ENCODE measurements around the gene PLSCR1. TPM values are rescaled to one million over a fixed set of nuclear protein-coding genes. Genes with fewer than 3 reads are reported as not detected.
A peak's percentile ranks its signal among the peaks of the same experiment; 100 is the strongest.
"Not testable (repeated sequence)": the region's sequence is repeated elsewhere in the genome, so short reads cannot be mapped to it uniquely, and the experiment has no call there.

Gene PLSCR1
- polyA plus RNA-seq, 3 donors from 2014 or later: 52.8 to 67.8 (median 60.7) TPM

DNA sequence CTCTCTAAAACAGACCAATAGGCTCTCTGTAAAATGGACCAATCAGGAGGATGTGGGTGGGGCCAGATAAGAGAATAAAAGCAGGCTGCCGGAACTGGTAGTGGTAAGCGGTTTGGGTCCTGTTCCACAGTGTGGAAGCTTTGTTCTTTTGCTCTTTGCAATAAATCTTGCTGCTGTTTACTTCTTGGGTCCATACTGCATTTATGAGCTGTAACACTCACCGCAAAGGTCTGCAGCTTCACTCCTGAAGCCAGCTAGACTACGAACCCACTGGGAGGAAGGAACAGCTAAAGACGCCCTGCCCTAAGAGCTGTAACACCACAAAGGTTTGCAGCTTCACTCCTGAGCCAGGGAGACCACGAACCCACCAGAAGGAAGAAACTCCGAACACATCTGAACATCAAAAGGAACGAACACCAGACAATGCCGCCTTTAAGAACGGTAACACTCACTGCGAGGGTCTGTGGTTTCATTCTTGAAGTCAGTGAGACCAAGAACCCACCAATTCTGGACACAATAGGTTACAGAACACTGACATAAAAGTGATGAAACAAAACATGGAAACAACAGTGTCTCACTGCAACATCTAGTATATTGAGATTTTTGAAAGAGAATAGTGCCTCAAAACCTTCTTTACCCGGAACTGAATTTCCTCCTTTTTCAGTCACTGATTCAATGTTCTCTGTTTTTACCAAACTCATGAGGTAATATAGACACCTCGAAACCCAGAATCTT, 46.2 kb downstream of the PLSCR1 start:
- H3K4me1 Mint-ChIP-seq: peaks cover 22 to 24% of the 10 kb centered on the region in 2 donors
- peaks cover 0 to 10% (median 9%) of the 10 kb centered on the region in 3 donors for H3K36me3 Mint-ChIP-seq
- H3K27me3 Mint-ChIP-seq (ENCODE audit: low read depth in 3 of 3): peaks cover 2 to 8% (median 5%) of the 10 kb centered on the region in 3 donors
- no peaks in the 10 kb centered on the region for H3K9me3 Mint-ChIP-seq
- peak overlapping the region; percentile 81 to 88 (median 85) for H3K4me3 Mint-ChIP-seq
- peak overlapping the region; percentile 30 to 89 (median 67) for H3K27ac Mint-ChIP-seq
- peak; percentile 38 to 54 (median 50) for DNase-seq

DNA sequence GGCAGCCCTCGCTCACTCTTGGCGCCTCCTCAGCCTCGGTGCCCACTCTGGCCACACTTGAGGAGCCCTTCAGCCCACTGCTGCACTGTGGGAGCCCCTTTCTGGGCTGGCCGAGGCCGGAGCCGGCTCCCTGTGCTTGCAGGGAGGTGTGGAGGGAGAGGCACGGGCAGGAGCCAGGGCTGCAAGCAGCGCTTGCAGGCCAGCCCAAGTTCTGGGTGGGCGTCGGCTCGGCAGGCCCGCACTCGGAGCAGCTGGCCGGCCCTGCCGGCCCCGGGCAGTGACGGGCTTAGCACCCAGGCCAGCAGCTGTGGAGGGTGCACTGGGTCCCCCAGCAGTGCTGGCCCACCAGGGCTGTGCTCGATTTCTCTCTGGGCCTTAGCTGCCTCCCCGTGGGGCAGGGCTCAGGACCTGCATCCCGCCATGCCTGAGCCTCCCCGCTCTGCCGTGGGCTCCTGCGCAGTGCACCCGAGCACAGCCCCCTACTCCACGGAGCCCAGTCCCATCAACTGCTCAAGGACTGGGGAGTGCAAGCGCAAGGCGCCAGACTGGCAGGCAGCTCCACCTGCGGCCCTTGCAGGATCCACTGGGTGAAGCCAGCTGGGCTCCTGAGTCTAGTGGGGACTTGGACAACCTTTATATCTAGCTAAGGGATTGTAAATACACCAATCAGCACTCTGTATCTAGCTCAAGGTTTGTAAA, 47.1 kb downstream of the PLSCR1 start:
- not testable (repeated sequence) for H3K36me3 Mint-ChIP-seq, H3K9me3 Mint-ChIP-seq, DNase-seq
- Mint-ChIP-seq H3K27ac (peak overlapping the region in 2 of 6 donors; percentile 70 to 89), H3K27me3 (ENCODE audit: low read depth in 3 of 3) (peaks cover 2 to 11% (median 5%) of the 10 kb centered on the region in 3 donors), H3K4me3 (peak overlapping the region in 3 of 5 donors; percentile 81 to 88 (median 85)), H3K4me1 (peaks cover 22 to 24% of the 10 kb centered on the region in 2 donors)

DNA sequence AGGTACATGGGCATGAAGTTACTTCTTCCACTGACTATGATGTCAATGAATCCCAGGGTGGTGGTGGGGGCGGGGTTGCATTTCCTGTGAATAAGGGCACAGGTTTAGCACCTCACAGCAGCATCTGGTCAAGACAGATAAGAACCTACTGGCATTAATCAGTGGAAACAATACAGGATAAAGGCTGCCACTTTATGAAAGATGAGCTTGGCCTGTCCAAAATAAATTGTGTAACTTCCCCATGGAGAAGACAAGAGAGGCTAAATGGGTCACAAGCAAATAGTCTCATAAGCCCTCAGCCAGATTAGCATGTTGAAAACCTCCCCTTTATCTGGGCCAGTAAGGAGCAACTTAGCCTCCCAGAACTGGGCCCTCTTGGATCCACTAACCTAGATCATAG, 47.7 kb downstream of the PLSCR1 start:
- no peak for DNase-seq
- Mint-ChIP-seq H3K36me3 (peaks cover 0 to 6% (median 0%) of the 10 kb centered on the region in 3 donors), H3K4me1 (peaks cover 22 to 24% of the 10 kb centered on the region in 2 donors), H3K27ac (no peak overlapping the region), H3K9me3 (peaks cover 0 to 7% (median 3%) of the 10 kb centered on the region in 6 donors), H3K4me3 (peak overlapping the region in 1 of 5 donors; percentile 32), H3K27me3 (ENCODE audit: low read depth in 3 of 3) (peaks cover 2 to 11% (median 5%) of the 10 kb centered on the region in 3 donors)

DNA sequence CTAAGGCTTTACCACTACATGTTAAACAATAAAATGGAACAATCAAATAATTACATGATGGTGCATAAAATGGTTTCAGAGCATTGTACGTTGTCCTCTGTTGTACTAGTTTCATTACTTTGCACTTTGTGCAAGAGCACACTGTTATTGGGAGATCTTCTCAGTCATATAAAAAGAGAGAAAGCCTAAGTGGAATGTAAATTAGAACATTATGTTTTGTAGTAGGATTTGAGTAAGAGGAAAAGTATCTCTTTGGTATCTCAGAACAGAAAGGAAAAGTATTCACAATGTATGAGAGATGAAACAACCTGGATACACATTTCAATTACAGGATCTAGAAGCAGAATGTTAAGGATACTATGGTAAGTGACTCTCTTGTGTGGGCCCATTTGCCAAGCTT, 48.2 kb downstream of the PLSCR1 start:
- Mint-ChIP-seq H3K36me3 (peaks cover 0 to 4% (median 0%) of the 10 kb centered on the region in 3 donors), H3K4me3 (peak overlapping the region in 1 of 5 donors; percentile 38), H3K27me3 (ENCODE audit: low read depth in 3 of 3) (peaks cover 2 to 11% (median 5%) of the 10 kb centered on the region in 3 donors), H3K4me1 (peaks cover 22 to 24% of the 10 kb centered on the region in 2 donors), H3K27ac (no peak overlapping the region), H3K9me3 (peaks cover 0 to 12% (median 3%) of the 10 kb centered on the region in 6 donors)
- no peak for DNase-seq

DNA sequence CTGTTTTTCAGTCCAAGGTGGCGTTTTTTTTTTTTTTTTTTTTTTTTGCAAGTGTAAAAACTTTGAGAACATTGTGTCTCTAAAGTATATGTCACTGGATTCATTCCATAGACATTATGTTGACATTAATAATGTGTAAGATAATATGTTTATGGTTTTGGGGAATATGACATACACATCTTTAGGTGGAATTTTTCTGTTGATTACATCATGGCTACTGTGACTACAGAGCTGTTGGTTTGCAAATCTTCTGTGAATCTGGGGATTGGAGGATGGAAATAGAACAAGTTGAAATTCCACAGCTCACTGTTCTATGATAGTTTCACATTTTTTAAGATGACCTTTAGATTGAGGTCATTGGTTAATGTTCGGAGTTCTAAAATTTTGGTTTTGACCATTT, 50.6 kb downstream of the PLSCR1 start:
- no peak for DNase-seq
- peaks cover 2 to 28% (median 9%) of the 10 kb centered on the region in 6 donors for H3K9me3 Mint-ChIP-seq
- peaks cover 21 to 22% of the 10 kb centered on the region in 2 donors for H3K4me1 Mint-ChIP-seq
- no peak overlapping the region for H3K27ac Mint-ChIP-seq
- H3K36me3 Mint-ChIP-seq: peaks cover 0 to 7% (median 0%) of the 10 kb centered on the region in 3 donors
- H3K4me3 Mint-ChIP-seq: no peak overlapping the region
- peaks cover 2 to 17% (median 7%) of the 10 kb centered on the region in 3 donors for H3K27me3 Mint-ChIP-seq (ENCODE audit: low read depth in 3 of 3)

DNA sequence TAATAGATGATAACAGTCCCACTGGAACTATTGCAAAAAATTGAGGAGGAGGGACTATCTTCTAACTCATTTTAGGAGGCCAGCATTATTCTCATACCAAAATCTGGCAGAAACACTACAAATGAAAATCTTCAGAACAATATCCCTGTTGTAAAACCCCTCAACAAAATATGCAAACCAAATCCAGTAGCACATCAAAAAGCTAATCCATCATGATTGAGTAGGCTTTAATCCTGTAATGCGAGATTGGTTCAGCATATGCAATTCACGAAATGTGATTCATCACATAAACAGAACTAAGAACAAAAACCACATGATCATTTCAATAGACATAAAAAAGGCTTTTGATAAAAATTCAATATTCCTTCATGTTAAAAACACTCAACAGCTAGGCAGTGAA, 51.2 kb downstream of the PLSCR1 start:
- Mint-ChIP-seq H3K27me3 (ENCODE audit: low read depth in 3 of 3) (peaks cover 2 to 17% (median 7%) of the 10 kb centered on the region in 3 donors), H3K9me3 (peaks cover 3 to 31% (median 12%) of the 10 kb centered on the region in 6 donors), H3K36me3 (peaks cover 0 to 7% (median 0%) of the 10 kb centered on the region in 3 donors), H3K27ac (no peak overlapping the region), H3K4me3 (no peak overlapping the region), H3K4me1 (peaks cover 16 to 17% of the 10 kb centered on the region in 2 donors)
- no peak for DNase-seq

DNA sequence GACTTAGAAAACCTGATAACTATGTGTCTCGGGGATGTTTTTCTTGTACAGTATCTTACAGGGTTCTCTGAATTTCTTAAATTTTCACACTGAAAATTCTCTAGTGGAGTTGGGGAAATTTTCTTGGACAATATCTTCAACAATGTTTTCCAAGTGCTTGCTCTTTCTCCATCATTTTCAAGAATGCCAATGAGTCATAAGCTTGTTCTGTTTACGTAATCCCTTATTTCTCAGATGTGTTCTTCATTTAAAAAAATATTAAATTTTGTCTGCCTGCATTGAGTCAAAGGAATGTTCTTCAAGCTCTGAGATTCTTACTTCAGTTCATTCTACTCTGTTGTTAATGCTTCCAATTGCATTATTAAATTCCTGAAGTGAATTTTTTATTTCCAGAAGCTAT, 53.1 kb downstream of the PLSCR1 start:
- H3K4me3 Mint-ChIP-seq: no peak overlapping the region
- peaks cover 3 to 36% (median 16%) of the 10 kb centered on the region in 6 donors for H3K9me3 Mint-ChIP-seq
- no peak for DNase-seq
- H3K36me3 Mint-ChIP-seq: peaks cover 0 to 4% (median 0%) of the 10 kb centered on the region in 3 donors
- H3K27me3 Mint-ChIP-seq (ENCODE audit: low read depth in 3 of 3): peaks cover 2 to 20% (median 6%) of the 10 kb centered on the region in 3 donors
- H3K4me1 Mint-ChIP-seq: peaks cover 2 to 4% of the 10 kb centered on the region in 2 donors
- no peak overlapping the region for H3K27ac Mint-ChIP-seq

DNA sequence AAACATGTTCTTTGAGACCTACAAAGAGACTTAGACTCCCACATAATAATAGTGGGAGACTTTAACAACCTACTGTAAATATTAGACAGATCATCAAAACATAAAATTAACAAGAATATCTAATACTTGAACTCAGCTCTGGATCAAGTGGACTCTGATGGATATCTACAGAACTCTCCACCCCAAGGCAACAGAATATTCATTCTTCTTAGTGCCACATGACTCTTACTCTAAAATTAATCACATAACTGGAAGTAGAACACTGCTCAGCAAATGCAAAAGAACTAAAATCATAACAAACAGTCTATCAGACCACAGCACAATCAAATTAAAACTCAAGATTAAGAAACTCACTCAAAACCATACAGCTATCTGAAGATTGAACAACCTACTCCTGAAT, 59.1 kb downstream of the PLSCR1 start:
- no peak for DNase-seq
- peaks cover 4 to 20% (median 14%) of the 10 kb centered on the region in 3 donors for H3K27me3 Mint-ChIP-seq (ENCODE audit: low read depth in 3 of 3)
- no peak overlapping the region for H3K4me3 Mint-ChIP-seq
- H3K27ac Mint-ChIP-seq: no peak overlapping the region
- H3K9me3 Mint-ChIP-seq: peaks cover 13 to 36% (median 22%) of the 10 kb centered on the region in 6 donors
- H3K4me1 Mint-ChIP-seq: no peaks in the 10 kb centered on the region
- peaks cover 4 to 6% (median 4%) of the 10 kb centered on the region in 3 donors for H3K36me3 Mint-ChIP-seq

DNA sequence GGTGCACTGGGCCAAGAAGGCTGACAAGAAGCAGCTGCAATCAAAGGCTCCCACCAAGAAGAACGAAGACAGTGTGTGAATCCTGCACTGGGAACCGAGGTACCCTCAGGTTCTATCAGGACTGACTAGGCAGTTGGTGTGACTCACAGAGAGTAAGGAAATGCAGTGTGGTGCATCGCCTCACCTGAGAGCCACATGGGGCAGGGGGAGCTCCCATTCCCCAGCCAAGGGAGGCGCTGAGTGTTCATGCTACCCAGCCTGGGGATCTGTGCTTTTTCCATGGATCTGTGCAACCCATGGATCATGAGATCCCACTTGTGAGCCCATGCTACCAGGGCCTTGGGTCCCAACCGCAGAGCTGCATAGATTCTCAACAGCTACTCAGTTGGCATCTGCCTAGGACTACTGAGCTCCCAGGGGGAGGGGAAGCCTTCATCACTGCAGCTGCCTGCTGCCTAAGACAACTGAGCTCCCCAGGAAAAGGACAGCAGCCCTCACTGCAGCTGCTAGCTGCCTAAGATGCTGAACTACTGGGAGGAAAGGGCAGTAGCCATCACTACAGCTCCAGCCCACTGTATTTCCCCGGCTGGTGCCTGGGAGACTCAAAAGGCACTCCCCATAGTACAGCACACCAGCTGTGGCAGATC, 68.2 kb downstream of the PLSCR1 start:
- no peak for DNase-seq
- peaks cover 4 to 28% (median 7%) of the 10 kb centered on the region in 3 donors for H3K27me3 Mint-ChIP-seq (ENCODE audit: low read depth in 3 of 3)
- H3K4me1 Mint-ChIP-seq: no peaks in the 10 kb centered on the region
- H3K27ac Mint-ChIP-seq: no peak overlapping the region
- no peaks in the 10 kb centered on the region for H3K36me3 Mint-ChIP-seq
- H3K4me3 Mint-ChIP-seq: no peak overlapping the region
- H3K9me3 Mint-ChIP-seq: peaks cover 0 to 2% (median 0%) of the 10 kb centered on the region in 6 donors

DNA sequence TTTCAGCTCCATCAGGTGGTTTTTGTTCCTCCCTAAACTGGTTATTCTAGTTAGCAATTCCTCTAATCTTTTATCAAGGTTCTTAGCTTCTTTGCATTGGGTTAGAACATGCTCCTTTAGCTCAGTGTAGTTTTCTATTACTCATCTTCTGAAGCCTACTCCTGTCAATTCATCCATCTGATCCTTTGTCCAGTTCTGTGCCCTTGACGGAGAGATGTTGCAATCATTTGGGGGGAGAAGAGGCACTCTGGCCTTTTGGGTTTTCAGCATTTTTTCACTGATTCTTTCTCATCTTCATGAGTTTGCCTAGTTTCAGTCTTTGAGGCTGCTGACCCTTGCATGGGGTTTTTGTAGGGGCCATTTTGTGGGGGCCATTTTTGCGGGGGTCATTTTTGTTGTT, 69.4 kb downstream of the PLSCR1 start:
- not testable (repeated sequence) for H3K36me3 Mint-ChIP-seq, H3K4me1 Mint-ChIP-seq, H3K27ac Mint-ChIP-seq, H3K4me3 Mint-ChIP-seq, DNase-seq, H3K9me3 Mint-ChIP-seq
- H3K27me3 Mint-ChIP-seq (ENCODE audit: low read depth in 3 of 3): peaks cover 4 to 21% (median 4%) of the 10 kb centered on the region in 3 donors

DNA sequence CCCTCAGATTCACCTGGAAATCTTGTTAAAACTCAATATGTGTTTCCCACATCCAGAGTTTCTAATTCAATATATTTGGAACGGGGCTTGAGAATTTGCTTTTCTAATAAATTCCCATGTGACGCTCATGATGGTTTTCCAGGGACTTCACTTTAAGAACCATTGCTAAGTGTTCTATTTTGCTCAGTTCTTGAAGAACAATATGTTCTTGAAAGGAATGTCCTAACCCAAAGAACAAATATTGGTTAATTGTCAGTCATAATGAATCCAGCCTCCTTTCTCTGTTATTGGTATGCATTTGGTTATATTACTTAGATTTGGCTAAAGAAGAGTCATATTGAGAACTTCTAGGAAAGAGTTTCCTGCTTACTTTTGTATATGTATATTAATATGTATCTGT, 70.7 kb downstream of the PLSCR1 start:
- Mint-ChIP-seq H3K27me3 (ENCODE audit: low read depth in 3 of 3) (peaks cover 1 to 20% (median 2%) of the 10 kb centered on the region in 3 donors), H3K9me3 (peaks cover 0 to 1% (median 0%) of the 10 kb centered on the region in 6 donors), H3K27ac (no peak overlapping the region), H3K4me1 (peaks cover 4 to 9% of the 10 kb centered on the region in 2 donors), H3K36me3 (no peaks in the 10 kb centered on the region), H3K4me3 (no peak overlapping the region)
- DNase-seq: no peak

DNA sequence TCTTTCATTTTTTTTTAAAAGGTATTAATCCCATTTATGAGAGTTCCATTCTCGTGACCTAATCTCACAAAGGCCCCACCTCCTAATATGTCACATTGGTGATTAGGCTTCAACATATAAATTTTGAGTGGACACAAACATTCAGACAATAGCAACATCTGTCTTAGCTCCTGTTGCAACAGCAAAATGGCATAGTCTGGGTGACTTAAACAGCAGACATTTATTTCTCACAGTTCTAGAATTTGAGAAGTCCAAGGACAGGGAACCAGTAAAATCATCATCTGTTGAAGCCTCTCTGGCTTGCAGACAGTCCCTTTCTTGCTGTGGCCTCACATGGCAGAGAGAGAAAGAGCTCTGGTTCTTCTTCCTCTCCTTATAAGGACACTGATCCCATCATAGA, 71.8 kb downstream of the PLSCR1 start:
- H3K27ac Mint-ChIP-seq: no peak overlapping the region
- peaks cover 5 to 13% of the 10 kb centered on the region in 2 donors for H3K4me1 Mint-ChIP-seq
- no peak overlapping the region for H3K4me3 Mint-ChIP-seq
- DNase-seq: no peak
- no peaks in the 10 kb centered on the region for H3K9me3 Mint-ChIP-seq
- no peaks in the 10 kb centered on the region for H3K36me3 Mint-ChIP-seq
- H3K27me3 Mint-ChIP-seq (ENCODE audit: low read depth in 3 of 3): peaks cover 1 to 15% (median 2%) of the 10 kb centered on the region in 3 donors

DNA sequence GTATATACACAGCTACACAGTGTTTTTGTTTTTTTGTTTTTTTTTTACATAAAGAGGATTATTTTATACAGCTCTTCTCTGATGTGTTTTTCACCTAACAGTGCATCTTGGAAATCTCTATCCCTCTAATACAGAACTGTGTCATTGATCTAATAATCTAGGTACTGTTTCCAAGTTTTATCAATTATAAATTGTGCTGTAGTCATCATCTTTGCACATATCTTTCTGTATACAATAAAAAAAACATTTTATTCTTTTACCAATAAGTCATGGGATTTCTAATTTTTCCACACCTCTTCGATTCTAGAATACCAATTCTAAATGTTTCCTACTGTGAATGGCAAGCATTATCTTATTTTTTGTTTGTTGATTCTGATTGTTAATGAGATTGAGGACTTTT, 73.4 kb downstream of the PLSCR1 start:
- H3K27ac Mint-ChIP-seq: no peak overlapping the region
- H3K9me3 Mint-ChIP-seq: no peaks in the 10 kb centered on the region
- peaks cover 6 to 13% of the 10 kb centered on the region in 2 donors for H3K4me1 Mint-ChIP-seq
- DNase-seq: no peak
- H3K27me3 Mint-ChIP-seq (ENCODE audit: low read depth in 3 of 3): peaks cover 1 to 12% (median 2%) of the 10 kb centered on the region in 3 donors
- no peaks in the 10 kb centered on the region for H3K36me3 Mint-ChIP-seq
- peak overlapping the region in 2 of 5 donors; percentile 27 to 76 for H3K4me3 Mint-ChIP-seq
